Iris pigment epithelial cell (primary cell): Measurements from ENCODE around the gene ADM5.
A peak's percentile ranks its signal among the peaks of the same experiment; 100 is the strongest.

Experiments
- DNase-seq: peaks from one replicate; pipeline ENCODE4 v3.0.0-alpha.2; 2011; ENCODE audit warnings: low read depth

ADM5 gene, protein sequence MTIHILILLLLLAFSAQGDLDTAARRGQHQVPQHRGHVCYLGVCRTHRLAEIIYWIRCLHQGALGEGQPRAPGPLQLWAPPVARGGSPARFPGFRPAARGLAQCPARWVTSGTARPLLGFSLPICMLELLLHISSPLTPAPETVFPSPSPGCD

DNA sequence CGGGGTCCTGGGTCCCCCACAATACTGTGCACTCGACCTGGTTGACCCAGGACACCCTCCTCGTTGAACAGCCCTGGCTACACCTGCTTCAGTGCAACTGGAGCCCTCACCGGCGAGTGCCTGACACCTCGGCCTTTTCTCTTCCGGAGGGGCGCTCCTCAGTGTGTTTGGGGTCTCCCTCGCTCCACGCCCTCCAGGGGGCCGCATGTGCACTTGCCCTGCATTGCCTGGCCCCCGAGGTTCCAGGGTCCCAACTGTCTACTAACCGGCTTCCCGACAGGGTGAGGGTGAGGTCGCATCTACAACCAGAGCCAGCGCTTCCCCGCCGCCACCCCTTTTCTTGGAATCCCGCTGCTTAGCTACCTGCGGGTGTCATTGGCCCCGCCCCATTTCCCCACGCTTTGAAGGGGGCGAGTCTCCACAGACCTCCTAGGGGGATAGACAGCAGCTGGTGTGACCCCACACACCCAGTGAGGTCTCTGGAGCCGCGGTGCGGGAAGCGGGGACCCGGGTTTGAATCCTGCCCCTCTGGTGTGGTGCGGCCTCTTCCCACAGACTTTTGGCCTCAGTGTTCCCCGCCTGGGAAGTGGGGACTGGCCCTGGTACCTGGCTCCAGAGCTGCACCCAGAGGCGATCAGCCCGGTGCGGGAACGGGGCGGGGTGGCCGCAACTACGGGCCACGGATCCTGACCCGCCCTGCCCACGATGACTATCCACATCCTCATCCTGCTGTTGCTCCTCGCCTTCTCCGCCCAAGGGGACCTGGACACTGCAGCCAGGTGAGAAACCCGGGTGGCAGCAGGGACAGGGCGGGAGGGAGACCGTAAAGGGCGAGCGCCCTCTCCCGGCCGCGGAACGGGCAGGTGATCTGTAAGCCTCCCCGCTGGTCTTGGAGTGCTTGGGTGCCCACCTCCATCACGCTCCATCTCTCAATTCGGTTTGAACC is at the start of gene ADM5:
TSS of gene ADM5 (plus strand) at position 462 of the 946 bp plus-strand sequence. CDS start at position 706, 244 bp downstream.
- no peak for DNase-seq

DNA sequence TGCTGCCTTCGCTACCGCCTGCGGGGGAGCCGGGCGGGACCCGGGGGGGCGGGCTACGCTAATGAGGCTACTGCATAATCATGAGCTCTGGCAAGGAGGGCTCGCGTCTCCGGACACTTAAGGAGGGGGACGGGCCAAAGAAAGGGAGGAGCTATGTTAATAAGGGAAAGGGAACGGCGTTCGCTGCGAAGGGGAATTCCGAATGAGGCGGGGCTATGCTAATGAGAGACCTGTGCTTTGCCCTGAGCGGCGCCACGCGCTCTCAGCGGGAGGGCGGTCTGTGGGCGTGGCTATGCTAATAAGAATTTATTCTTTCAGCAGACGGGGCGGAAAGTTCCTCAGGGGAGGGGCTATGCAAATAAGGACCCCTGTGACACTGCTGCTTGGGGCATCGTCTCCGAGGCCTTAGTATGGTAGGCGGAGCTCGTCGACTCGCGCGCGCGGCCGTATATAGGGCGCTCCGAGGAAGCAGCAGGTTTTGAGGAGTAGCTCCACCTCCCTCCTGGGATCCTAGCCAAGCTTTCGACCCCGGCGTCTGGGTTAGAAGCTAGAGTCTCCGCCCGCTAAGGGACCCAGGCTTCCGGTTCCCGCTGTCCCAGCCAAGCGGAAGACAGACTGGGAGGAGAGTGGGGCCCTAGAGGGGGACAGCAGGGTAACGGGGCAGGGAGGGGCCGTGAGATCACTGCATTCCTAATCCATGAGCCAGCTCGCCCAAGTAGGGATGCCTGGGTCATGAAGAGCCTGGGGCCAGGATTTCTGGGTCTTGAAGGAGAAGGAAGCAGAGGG is 49.1 kb upstream of the ADM5 start, which contains the start of gene RRAS:
TSS of gene RRAS (minus strand) at position 31 of the 786 bp plus-strand sequence. CDS start 45 bp downstream, outside the sequence.
- DNase-seq, result peak; percentile 100

DNA sequence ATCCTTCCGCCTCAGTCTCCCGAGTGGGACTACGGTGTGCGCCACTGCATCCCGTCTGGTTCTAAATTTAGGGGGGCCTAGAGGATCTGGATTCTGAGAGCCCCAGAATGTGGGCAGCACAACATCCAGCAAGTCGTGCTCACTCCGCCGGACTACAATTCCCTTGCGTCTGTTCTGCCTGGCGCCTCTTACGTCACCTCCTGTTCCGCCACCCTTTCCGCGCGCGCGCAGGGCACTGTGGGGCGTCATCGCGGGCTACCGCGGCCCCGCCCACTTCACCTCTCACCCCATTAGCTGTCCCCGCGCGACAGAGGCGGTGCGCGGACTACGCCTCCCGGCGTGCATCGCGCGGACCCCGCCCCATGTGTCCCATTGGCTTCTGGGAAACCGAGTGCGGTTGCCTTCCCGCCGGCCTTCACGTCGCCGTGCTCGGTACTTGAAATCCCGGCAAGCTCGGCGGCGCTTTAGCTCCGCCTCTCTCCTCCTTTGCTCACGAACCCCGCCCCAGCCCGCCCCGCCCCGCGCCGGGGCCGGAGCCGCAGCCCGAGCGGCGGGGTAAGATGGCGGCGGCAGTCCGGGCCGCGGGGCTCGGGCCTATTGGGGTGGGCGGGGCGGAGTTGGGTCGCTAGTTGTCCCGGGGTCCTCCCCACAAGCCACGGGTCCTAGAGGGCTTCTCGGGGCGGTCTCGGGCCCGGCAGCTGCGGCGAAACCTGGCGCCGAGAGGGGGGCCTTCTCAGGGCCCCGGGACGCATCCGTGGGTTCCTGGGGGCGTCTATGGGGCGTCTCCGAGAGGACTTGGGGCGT is 47.5 kb upstream of the ADM5 start, which contains the start of gene SCAF1:
TSS of gene SCAF1 (plus strand) at position 522 of the 804 bp plus-strand sequence. CDS start 2,818 bp downstream, outside the sequence.
- peak; percentile 99 for DNase-seq

DNA sequence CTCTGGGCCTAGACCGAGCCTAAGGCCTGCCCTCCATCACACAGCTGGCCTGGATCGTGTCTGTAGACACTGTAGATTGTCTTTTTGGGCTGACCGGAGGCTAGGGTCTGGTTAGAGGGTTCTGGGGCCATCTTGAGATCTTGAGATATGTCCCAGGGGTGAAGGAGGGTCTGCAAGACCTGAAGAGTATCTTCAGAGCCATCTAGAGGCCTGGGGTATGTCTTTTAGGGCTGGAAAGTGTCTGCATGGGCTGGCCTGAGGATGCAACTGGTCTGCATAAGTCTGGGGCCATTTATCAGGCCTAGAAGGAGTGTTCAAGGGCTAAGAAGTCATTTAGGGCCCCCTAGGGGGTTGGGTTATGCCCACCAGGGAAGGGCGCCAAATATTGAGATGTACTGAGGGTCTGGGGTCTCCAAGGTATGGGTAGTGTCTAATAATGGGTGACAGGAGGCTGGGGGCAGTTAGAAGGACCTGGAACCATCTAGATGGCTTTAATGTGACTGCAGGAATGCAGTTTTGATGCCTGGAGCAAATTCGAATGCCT is 46.8 kb upstream of the ADM5 start:
- no peak for DNase-seq

DNA sequence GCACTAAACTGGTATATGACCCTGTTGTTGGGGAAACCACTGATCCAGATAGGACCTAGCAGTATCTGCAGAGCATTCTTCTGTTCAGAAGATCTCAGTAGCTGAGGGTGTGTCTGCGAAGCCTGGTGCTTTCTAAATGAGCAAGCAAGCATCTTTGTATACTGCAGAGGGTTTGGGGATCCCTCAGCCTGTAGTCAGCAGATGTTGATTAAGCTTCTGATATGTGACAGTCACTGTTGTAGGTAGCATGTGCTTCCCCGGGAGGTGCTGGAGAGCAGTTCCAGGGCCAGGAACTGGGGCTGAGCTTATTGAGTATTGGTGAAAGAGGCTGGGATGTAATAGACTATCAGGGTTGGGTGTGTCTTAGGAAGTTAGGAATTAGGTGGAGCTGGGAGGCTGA is 45.9 kb upstream of the ADM5 start:
- DNase-seq, result no peak

DNA sequence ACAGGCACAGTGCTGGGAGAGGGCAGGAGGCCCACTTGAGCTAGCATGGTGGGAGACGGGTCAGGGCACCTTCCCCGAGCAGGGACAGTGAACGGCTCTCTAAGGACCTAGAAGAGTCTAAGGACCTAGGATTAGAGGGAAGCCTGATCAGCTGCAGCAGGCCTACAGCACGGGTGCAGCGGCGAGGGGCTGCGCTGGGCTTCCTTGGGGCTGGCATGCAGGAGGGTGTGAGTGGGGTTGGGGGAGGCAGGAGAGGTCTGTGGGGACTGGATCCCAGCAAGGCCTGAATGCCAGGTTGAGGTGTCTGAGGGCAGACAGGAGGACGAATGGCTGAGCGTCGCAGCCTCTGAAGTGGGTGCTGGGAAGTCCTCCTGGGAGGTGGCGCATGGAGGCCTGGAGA is 43.8 kb upstream of the ADM5 start:
- DNase-seq, result no peak

DNA sequence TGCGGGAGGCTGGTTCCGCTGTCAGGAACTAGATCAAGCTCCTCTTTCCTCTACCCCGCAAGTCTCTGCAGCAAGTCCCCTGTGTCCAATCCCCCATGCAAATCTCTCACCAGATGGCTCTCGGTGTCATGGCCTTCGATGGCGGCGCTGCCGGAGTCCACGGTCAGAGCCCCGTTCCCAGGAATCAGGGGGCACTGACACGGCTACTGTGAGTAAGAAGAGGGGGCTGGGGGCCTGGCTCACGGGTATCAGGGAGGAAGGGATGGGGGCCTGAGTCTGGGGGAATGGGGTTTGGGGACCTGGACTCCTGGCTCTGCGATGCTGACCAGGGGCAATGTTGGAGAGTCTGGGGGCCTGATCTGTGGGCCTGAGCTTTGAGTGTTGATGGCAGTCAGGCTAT is 43.4 kb upstream of the ADM5 start:
- DNase-seq, result no peak

DNA sequence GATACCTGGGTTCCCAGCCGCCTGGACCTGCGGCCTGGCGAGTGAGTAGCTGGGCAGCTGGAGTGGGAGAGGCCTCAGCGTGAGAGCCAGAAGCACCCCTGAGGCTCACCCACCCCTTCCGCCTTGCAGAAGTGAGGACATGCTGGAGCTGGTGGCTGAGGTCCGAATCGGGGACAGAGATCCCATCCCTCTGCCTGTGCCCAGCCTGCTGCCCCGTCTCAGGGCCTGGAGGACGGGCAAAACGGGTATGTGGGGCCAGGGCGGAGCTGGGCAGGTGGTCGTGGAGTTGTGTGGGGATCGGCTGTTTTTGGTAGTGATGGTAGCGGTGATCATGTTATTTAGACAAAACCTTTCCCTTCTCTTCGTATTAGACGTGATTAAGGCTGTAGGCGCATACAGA is 42.8 kb upstream of the ADM5 start:
- DNase-seq, result no peak

DNA sequence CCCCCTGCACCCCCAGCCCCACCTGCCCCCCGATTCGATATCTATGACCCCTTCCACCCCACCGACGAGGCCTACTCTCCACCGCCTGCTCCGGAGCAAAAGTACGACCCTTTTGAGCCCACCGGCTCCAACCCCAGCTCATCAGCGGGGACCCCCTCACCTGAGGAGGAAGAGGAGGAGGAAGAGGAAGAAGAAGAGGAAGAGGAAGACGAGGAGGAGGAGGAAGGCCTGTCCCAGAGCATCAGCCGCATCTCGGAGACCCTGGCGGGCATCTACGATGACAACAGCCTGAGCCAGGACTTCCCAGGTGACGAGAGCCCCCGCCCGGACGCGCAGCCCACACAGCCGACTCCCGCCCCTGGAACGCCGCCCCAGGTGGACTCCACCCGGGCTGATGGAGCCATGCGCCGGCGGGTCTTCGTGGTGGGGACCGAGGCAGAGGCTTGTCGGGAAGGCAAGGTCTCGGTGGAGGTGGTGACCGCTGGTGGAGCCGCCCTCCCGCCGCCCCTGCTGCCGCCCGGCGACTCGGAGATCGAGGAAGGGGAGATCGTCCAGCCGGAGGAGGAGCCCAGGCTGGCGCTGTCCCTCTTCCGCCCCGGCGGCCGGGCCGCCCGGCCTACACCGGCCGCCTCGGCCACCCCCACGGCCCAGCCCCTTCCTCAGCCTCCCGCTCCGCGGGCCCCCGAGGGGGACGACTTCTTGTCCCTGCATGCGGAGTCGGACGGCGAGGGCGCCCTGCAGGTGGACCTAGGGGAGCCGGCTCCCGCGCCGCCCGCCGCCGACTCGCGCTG is 38.2 kb upstream of the ADM5 start:
- no peak for DNase-seq

DNA sequence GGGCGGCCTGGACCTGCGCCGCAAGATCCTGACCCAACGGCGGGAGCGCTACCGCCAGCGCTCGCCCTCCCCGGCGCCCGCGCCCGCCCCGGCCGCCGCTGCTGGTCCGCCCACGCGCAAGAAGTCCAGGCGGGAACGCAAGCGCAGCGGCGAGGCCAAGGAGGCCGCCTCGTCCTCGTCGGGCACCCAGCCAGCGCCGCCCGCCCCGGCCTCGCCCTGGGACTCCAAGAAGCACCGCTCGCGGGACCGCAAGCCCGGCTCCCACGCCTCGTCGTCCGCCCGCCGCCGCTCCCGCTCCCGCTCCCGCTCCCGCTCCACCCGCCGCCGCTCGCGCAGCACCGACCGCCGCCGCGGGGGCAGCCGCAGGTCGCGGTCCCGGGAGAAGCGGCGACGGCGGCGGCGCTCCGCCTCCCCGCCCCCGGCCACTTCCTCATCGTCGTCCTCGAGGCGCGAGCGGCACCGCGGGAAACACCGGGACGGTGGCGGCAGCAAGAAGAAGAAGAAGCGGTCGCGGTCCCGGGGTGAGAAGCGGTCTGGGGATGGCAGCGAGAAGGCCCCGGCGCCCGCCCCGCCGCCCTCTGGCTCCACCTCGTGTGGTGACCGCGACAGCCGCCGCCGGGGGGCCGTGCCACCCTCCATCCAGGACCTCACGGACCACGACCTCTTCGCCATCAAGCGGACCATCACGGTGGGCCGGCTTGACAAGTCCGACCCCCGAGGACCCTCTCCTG is 37.4 kb upstream of the ADM5 start:
- no peak for DNase-seq

DNA sequence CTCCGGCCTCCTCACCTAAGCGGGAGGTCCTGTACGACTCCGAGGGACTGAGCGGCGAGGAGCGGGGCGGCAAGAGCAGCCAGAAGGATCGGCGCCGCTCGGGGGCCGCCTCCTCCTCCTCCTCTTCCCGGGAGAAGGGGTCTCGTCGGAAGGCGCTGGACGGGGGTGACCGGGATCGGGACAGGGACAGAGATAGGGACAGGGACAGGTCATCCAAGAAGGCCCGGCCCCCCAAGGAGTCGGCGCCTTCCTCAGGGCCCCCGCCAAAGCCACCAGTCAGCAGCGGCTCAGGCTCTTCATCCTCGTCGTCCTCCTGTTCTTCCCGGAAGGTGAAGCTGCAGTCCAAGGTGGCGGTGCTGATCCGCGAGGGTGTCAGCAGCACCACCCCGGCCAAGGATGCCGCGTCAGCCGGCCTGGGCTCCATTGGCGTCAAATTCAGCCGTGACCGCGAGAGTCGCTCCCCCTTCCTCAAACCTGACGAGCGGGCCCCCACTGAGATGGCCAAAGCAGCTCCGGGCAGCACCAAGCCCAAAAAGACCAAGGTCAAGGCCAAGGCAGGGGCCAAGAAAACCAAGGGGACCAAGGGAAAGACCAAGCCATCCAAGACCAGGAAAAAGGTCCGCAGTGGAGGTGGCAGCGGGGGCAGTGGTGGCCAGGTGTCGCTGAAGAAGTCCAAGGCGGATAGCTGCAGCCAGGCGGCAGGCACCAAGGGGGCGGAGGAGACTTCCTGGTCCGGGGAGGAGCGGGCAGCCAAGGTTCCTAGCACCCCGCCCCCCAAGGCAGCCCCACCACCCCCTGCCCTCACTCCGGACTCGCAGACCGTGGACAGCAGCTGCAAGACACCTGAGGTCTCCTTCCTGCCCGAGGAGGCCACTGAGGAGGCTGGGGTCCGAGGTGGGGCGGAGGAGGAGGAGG is 36.6 kb upstream of the ADM5 start:
- DNase-seq, result no peak

DNA sequence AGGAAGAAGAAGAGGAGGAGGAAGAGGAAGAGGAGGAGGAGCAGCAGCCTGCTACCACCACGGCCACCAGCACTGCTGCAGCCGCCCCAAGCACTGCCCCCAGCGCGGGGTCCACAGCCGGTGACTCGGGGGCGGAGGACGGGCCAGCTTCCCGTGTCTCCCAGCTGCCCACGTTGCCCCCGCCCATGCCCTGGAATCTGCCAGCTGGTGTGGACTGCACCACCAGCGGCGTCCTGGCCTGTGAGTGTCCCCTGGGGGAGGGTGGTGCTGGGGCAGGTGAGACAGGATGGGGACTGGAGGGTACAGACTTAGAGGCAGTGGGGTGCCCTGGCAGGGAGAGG is 36.0 kb upstream of the ADM5 start:
- no peak for DNase-seq

DNA sequence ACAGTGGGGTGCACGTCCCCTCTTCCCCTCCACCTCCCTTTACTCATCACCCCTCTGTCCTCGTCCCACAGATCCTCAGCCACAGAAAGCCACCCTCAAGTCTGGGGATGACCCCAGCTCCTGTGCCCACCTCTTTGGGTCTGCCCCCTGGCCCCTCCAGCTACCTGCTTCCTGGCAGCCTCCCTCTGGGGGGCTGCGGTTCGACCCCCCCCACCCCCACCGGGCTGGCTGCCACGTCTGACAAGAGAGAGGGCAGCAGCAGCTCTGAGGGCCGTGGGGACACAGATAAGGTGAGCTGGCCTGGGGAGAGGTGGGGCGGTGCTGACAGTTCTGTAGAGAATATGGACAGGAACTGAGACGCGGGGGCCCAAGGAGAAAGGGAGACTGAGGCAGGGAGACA is 34.8 kb upstream of the ADM5 start:
- DNase-seq, result no peak

DNA sequence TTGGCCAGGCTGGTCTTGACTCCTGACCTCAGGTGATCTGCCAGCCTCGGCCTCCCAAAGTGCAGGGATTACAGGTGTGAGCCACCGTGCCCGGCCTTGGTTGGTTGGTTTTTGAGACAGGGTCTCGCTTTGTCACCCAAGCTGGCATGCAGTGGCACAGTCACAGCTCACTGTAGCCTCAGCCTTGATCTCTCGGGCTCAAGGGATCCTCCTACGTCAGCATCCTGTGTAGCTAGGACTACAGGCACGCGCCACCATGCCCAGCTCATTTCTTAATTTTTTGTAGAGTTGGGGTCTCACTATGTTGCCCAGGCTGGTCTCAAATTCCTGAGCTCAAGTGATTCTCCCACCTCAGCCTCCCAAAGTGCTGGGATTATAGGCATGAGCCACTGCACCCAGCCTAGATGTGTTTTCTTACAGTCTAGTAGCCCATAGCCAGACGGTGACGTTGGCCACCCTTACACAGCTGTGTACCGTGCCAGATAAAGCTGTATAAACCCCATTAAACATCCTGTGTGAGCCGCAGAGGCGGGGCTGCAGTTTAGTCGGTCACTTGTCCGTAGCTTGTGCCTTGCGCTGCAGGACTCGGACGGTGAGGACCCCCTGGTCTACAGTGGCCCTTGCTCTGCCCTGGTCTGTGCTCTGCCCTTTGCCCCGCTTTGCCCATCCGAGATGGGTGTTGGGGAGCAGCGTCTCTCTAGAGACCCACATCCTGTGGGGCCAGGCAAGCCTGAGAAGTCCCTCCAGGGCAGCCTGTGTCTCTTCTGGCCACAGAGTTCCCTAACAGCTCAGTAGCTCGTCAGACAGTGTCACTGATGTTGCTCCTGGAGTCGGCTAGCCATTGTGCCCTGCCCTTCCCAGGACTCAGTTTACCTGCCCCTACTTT is 33.6 kb upstream of the ADM5 start:
- no peak for DNase-seq

DNA sequence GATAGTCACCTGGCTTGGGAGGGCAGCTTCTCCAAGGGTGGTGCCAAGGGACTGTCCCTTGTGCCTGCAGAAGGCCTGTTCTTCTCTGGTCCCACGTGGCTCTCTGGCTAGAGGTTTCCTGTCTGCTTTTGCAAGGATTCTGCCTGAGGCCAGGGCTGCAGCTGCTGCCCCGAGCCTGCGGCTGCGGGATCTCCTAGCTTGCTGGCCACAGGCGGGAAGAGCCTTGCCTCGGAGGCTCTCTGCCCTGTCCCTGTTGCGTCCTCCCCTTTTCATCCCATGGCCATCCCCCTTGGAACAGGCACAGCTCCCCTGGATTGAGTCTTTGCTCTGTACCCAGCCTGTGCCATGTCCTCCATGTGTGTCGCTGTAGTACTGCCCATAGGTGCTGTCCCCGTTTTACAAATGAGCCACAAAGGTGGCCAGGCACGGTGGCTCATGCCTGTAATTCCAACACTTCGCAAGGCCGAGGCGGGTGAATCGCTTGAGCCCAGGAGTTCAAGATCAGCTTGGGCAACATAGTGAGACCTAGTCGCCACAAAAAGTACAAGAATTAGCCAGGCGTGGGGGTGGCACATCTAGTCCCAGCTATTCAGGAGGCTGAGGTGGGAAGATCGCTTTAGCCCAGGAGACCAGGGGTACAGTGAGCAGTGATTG is 32.8 kb upstream of the ADM5 start:
- DNase-seq, result no peak

DNA sequence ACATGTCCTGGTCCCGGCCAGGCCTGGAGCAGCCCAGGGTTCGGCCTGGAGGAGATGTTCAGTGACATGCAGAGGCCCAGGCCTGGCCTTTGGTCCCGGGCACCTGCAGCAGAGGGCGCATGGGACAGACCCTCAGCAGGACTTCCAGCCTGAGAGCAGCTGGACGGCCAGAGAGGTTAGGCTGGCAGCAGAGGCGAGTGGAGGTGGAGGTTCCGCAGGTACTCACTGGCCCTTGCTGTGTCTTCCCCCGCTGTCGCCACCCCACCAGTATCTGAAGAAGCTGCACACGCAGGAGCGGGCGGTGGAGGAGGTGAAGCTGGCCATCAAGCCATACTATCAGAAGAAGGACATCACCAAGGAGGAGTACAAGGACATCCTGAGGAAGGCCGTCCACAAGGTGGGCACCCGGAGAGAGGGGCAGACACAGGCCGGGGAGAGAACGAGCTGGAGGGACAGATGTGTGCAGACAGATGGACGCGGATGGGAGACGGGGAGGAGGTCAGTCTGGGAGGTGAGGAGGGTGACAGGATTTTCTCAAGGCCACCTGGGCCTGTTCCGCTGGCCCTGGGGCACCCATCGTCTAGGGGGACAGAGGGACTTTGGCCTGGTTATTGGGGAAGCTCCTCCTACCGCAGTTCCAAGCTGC is 31.8 kb upstream of the ADM5 start:
- DNase-seq, result no peak

DNA sequence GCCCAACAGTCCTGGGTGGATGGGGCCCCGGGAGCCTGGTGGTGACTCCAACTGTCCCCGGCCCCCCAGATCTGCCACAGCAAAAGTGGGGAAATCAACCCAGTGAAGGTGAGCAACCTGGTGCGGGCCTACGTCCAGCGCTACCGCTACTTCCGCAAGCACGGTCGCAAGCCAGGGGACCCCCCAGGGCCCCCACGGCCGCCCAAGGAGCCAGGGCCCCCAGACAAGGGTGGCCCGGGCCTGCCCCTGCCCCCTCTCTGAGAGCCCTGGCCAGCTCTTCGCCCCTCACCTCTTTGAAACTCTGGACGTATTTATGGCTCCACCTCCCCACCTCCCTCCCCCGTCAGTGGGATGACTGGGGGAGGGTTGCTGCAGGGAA is 31.3 kb upstream of the ADM5 start:
- DNase-seq, result no peak
